Measurements from ENCODE around the gene LSR.

The LSR gene

DNA sequence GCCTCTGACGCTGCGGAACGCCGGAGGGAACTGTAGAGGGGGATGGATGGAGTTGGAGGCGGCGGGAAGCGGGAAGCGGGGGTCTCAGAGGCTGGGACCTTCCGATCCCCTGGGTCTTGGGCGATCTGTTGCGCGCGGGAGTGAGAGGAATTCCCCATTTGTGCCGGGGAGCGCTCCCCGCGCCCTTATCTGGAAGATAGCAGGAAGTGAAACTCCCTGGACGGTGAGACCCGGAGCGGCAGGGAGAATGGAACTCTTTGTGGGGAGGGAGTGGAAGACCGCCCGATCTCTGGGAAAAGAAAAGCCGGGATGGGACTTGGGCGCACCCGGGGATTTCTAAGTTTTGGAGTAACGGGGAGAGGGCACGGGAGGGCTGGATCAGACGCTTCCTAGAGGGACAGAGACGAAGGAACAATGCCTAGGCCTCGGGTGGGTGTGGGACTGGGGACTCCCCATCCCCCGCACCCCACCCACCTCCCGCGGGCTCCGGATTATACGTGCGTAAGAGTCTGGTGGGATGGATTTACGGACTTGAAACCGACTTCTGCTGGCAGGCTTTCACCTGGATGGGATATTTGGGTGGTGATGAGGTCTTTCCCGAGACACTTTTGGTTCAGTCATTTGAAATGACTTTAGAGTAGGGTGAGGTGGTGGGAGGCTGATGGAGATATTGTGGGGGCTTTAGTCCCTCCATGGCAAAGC, 495 bp downstream of the LSR start:
- DNase-seq, result no peak

DNA sequence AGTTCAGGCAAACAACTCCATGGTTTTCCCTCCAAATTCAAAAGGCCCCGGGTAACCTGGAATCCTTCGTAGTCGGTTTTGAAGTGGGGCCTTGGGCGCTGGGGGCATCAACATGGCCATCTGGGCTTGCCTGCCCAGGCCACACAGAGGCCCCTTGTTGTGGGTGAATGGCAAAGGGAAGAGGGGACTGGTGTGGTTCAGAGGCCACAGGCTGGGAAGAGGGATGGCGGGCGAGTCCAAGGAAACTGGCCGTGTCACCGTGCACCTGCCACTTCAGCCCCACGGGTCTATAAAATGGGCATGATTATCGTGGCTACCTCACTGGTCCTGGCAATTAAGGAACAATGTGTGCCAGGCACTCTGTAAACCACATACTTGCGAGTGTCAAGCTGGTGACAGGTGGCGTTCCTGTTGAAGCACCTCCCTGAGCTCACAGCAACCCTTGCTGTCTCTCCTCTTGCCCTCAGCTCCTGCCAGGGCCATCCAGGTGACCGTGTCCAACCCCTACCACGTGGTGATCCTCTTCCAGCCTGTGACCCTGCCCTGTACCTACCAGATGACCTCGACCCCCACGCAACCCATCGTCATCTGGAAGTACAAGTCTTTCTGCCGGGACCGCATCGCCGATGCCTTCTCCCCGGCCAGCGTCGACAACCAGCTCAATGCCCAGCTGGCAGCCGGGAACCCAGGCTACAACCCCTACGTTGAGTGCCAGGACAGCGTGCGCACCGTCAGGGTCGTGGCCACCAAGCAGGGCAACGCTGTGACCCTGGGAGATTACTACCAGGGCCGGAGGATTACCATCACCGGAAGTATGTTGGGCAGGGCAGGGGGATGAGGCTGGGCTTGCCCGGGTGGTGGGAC, 1.3 kb downstream of the LSR start:
- DNase-seq, result no peak

DNA sequence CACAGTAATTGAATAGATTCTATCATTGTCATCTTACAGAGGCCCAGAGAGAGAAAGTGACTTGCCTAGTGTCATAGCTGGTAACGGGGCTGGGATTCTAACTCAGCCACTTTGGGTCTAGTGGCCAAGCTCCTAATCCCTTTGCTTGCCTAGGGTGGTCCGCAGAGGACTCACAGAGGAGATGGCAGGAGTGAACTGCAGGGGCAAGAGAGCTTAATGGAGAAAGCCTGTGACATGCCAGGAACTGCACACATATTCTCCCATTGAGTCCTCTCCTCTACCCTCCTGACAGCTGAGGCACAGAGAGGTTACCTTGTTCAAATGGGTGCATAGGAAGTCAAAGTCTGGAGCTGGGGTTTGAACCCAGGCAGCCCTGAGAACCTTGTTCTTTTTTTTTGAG, 2.7 kb downstream of the LSR start:
- DNase-seq, result no peak

- DNase-seq, result no peak
Observed at GRCh38 chr19:35253316-35254286, 4.8 kb downstream of the LSR start.

- no peak for DNase-seq
Observed at GRCh38 chr19:35254341-35255297, 5.8 kb downstream of the LSR start.

DNA sequence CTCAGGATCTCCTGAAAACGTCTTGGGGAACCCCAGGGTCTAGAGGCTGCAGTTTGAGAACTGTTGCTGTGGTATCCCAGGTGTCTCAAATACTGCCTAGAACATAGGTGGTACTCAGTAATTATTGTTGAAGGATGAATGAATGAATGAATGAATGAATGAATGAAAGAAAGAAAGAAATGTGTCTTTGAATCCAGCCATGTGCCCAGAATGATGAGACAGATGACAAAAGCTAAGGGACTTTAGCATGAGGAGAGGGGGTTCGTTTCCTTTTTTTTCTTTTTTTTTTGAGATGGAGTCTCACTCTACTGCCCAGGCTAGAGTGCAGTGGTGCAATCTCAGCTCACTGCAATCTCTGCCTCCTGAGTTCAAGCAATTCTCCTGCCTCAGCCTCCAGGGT, 7.8 kb downstream of the LSR start:
- no peak for DNase-seq

- no peak for DNase-seq
Observed at GRCh38 chr19:35257113-35257461, 8.3 kb downstream of the LSR start.

GRCh38 chr19:35260694-35261304, 12.0 kb downstream of the LSR start:
- no peak for DNase-seq

- no peak for DNase-seq
Observed at GRCh38 chr19:35261356-35262100, 12.7 kb downstream of the LSR start.

- no peak for DNase-seq
Observed at GRCh38 chr19:35262101-35262761, 13.4 kb downstream of the LSR start.

DNA sequence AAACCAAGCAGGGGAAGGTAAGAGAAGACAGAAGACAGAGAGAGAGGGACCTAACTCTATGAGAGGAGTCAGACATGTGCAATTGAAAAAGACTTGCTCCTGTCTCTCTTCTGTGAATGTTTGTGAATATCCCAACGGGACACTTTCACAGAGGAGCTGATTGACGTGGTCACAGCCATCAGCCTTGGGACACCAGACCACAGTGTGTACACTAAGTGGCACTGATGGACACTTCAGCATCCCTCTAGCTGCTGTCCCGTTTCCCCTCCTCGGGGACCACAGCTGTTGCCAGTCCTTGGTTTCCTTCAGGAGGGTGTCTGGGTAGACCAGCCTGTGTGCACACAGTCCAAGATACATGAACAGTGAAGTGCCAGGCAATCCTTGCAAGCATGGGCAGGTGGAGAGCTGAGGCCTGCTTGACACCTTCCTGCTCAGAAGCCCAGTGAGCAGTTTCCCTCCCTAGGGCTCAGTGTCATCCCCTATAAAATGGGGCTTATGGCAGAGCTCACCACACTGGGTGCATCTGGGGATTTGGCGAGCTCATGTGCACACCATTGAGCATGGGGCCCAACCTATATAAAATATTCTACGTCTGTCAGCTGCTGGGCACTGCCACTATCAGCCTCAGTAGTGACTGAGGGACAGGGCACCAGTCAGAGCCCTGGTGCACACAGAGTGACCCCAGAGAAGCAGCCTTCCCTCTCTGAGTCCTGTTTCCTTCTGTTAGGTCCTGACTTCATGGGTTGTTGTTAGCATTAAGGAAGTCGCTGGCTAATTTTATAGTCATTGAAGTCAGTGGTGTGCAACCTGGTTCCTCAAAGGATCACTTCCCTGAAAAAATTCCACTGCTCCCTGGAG, 15.7 kb downstream of the LSR start:
- DNase-seq, result no peak

DNA sequence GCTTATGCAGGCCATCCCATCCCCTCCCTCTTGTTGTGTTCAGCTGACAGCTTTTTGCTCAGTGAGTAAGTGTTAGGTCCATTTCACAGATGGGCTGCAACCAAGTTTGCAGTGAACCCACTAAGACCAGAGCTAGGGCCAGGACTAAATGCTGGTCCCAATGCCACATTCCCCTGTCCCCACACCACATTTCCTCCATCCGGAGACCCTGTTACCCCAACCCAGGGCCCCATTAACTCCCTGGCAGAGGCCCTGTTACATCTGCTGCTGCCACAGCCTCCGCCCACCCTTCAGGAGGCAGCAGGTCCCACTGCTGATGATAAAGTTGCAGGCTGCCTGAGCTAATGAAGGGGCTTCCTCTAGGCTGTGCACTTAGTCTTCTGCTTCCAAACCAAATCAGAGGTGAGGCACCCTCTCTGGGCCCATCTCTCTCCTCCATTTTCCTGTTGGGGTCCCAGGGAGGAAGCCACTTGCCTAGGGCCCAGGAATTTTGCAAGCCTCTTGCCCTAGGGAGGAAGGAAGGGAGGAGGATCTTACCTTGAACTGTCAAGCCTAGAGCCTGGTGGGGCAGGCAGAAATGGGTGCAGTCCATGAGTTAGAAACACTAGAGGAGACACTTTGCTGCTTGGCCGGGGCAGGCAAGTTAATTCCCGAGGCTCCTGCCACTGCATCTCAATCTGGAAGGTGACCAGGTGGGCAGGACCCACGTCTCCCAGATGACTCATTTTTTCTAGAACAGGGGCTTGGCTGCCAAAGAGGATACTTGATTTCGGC, 16.5 kb downstream of the LSR start:
- no peak for DNase-seq

- DNase-seq, result no peak
Observed at GRCh38 chr19:35265900-35266519, 17.2 kb downstream of the LSR start.

GRCh38 chr19:35266520-35267352, 17.9 kb downstream of the LSR start:
- DNase-seq, result no peak

DNA sequence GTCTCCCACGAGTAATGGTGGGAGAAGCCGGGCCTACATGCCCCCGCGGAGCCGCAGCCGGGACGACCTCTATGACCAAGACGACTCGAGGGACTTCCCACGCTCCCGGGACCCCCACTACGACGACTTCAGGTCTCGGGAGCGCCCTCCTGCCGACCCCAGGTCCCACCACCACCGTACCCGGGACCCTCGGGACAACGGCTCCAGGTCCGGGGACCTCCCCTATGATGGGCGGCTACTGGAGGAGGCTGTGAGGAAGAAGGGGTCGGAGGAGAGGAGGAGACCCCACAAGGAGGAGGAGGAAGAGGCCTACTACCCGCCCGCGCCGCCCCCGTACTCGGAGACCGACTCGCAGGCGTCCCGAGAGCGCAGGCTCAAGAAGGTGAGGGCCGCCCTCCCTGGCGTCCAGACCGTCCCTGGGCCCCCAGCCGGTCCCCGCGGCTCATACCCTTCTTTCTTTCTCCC, 18.6 kb downstream of the LSR start:
- DNase-seq, result peak in 1 of 2 experiments; percentile 43

- DNase-seq, result peak; percentile 57 to 74
Observed at GRCh38 chr19:35267818-35268535, 19.2 kb downstream of the LSR start.

Data from NCI-H446 (cell line).